22Rv1 (cell line): Measurements from ENCODE around the gene ALS2.

Experiments
- CTCF ChIP-seq: fragments of 450-650 bp; IDR thresholded peaks from 2 replicates; pipeline ENCODE4 v1.5.1; 2017; ENCODE audit warnings: mild to moderate bottlenecking
- ZFX ChIP-seq: fragments of 450-650 bp; IDR thresholded peaks from 2 replicates; pipeline ENCODE4 v1.6.1; 2017; ENCODE audit warnings: antibody characterized with exemption, borderline replicate concordance

GRCh38 chr2:201661366-201661765 lies 119.4 kb downstream of the ALS2 start:
- TF ChIP-seq CTCF (no peak), ZFX (no peak)
